OCI-LY7 (cell line): ENCODE results near the gene DNMT3A. TPM values are rescaled to one million over a fixed set of nuclear protein-coding genes. Genes with fewer than 3 reads are reported as not detected.

Source experiments
- BruUV-seq: library from RNA; stranded (reverse); fragments of 400-500 nt; replicated peaks from 2 replicates; lab custom pipeline; 2021; lab: Mats Ljungman, UMichigan
- CTCF ChIA-PET: fragments of 300-600 bp; sonication (Branson Sonifier 250); formaldehyde crosslinking; loops from one replicate; lab custom pipeline; 2022; ENCODE audit warnings: antibody characterized with exemption; ENCODE audit not compliant: unreplicated experiment; lab: Charles Lee
- POLR2A ChIA-PET: fragments of 300-600 bp; sonication (Branson Sonifier 250); formaldehyde crosslinking; loops from one replicate; lab custom pipeline; 2022; ENCODE audit warnings: antibody characterized with exemption; lab: Charles Lee
- DNase-seq: peaks from one replicate; pipeline ENCODE4 v3.0.0-alpha.2; 2015; ENCODE audit warnings: low spot score
- H2AFZ ChIP-seq: fragments of 200-600 bp; sonication (generic), shearing (Covaris generic); 2 replicates; pipeline ENCODE4 v1.6.1; 2014; ENCODE audit warnings: mild to moderate bottlenecking, antibody characterized with exemption, low read length, moderate library complexity
- H3K27ac ChIP-seq: fragments of 200-600 bp; sonication (generic); 2 replicates; pipeline ENCODE4 v1.5.1; 2014; ENCODE audit warnings: mixed run types, low read depth, mild to moderate bottlenecking, moderate library complexity, low read length, inconsistent platforms; ENCODE audit not compliant: poor library complexity, severe bottlenecking
- H3K36me3 ChIP-seq: fragments of 200-600 bp; sonication (generic); 2 replicates; pipeline ENCODE4 v1.6.1; 2014; ENCODE audit warnings: mild to moderate bottlenecking, antibody characterized with exemption, low read length, moderate library complexity, mixed read lengths; ENCODE audit not compliant: insufficient read depth
- H3K4me1 ChIP-seq: fragments of 200-600 bp; sonication (generic); 2 replicates; pipeline ENCODE4 v1.5.1; 2014; ENCODE audit warnings: mild to moderate bottlenecking, low read length; ENCODE audit not compliant: insufficient read depth, poor library complexity, severe bottlenecking
- H3K4me2 ChIP-seq: fragments of 200-600 bp; sonication (generic); 2 replicates; pipeline ENCODE4 v1.6.1; 2014; ENCODE audit warnings: mild to moderate bottlenecking, low read length
- H3K4me3 ChIP-seq: fragments of 200-600 bp; sonication (generic); 2 replicates; pipeline ENCODE4 v1.5.1; 2014; ENCODE audit warnings: mild to moderate bottlenecking, low read depth, low read length; ENCODE audit not compliant: poor library complexity, severe bottlenecking
- H3K79me2 ChIP-seq: fragments of 200-600 bp; sonication (generic); 2 replicates; pipeline ENCODE4 v1.6.1; 2016; ENCODE audit warnings: low read depth, mild to moderate bottlenecking, low read length, moderate library complexity, mixed read lengths; ENCODE audit not compliant: insufficient read depth
- H3K9me2 ChIP-seq: fragments of 200-600 bp; sonication (generic); 2 replicates; pipeline ENCODE4 v1.6.1; 2016; ENCODE audit warnings: mild to moderate bottlenecking, low read length, mixed read lengths; ENCODE audit not compliant: insufficient read depth
- H3K9me3 ChIP-seq: fragments of 200-600 bp; sonication (generic); 2 replicates; pipeline ENCODE4 v1.6.1; 2014; ENCODE audit warnings: mild to moderate bottlenecking, mixed run types, low read length, mixed read lengths
- H4K20me1 ChIP-seq: fragments of 200-600 bp; sonication (generic); 2 replicates; pipeline ENCODE4 v1.6.1; 2014; ENCODE audit warnings: mild to moderate bottlenecking, antibody characterized with exemption, low read length, moderate library complexity, mixed read lengths; ENCODE audit not compliant: insufficient read depth
- EZH2phosphoT487 ChIP-seq: fragments of 200-600 bp; sonication (generic); IDR thresholded peaks from 2 replicates; pipeline ENCODE4 v1.6.1; 2018; ENCODE audit warnings: low read depth, borderline replicate concordance, mild to moderate bottlenecking, mixed run types, antibody characterized with exemption, low read length, moderate library complexity, mixed read lengths
- intact Hi-C: fragments of 100-400 bp; cut with micrococcal nuclease; formaldehyde crosslinking; loops from one replicate; pipeline ENCODE4 v1.10.0; 2022; ENCODE audit not compliant: unreplicated experiment
- total RNA-seq, 2 experiments: library from RNA; depleted of rRNA in 1 of 2; stranded (reverse); fragments of >200 nt in 1 of 2; shearing (Covaris generic) in 1 of 2; gene quantifications; 2 replicates each; pipeline ENCODE4 v1.2.3, GENCODE V29; 2014 to 2022
- TF ChIP-seq, protein P1 (sequence below): fragments of 200-600 bp; sonication (generic); conservative IDR thresholded peaks from 2 replicates; pipeline ENCODE4 v1.5.1; 2014; ENCODE audit warnings: mild to moderate bottlenecking, antibody characterized with exemption, low read length, moderate library complexity, mixed read lengths

DNMT3A gene
- total RNA-seq, 2 experiments from 2014 or later, result 2.8 to 7.3 TPM

DNA sequence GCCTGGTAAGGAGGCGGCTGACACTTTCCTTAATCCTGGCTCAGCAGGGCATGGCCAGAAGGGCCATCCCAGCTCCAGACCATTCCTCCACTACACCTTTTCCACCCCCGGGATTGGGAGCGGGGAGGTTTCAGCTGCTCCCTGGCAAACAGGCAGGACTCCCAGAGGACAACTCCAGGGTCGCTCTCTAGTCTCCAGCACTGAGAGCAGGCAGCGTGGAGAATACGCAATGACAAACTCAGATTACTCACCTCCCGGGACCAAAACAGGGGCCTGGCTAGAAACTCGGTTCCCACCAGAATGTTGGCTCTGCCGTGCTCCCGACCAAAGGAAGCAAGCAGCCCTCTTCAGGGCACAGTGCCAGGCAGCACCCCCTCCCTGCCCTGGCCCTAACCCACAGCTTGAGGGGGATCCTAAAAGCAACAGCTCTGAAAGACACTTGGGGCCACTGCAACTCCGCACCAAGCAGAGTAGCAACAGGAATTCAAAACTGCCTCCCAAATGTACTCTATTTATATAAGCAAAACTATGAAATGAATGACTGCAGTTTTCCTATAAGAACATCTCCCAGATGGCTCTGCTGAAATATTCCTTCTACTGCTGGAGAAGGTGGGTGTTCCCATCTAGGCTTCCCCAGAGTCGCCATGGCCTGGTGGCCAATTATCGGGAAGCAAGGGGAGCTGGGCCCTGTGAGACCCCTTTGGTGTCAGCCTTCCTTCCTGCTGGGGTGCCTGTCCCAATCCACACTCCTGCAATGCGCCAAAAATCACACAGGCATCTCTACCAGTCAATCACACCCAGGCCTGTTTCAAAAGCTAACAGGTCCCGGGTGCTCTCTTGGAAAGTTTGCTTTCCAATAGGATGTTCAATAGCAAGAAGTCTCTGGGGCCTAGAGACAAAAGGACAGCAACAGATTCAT lies 112.2 kb downstream of the DNMT3A start:
- H3K4me2 ChIP-seq, result no peak overlapping the region
- no peaks in the 10 kb centered on the region for H3K79me2 ChIP-seq
- intact Hi-C loops, result loop anchor here (2.0 kb wide), 1 partner anchor 63 kb away; no protein-coding TSS in a partner anchor
- no peaks in the 10 kb centered on the region for H3K36me3 ChIP-seq
- no peaks in the 10 kb centered on the region for H3K9me2 ChIP-seq
- BruUV-seq, result no TSS peak
- no peak overlapping the region for H3K27ac ChIP-seq
- no peak for TF ChIP-seq EZH2phosphoT487
- TF ChIP-seq, protein P1, sequence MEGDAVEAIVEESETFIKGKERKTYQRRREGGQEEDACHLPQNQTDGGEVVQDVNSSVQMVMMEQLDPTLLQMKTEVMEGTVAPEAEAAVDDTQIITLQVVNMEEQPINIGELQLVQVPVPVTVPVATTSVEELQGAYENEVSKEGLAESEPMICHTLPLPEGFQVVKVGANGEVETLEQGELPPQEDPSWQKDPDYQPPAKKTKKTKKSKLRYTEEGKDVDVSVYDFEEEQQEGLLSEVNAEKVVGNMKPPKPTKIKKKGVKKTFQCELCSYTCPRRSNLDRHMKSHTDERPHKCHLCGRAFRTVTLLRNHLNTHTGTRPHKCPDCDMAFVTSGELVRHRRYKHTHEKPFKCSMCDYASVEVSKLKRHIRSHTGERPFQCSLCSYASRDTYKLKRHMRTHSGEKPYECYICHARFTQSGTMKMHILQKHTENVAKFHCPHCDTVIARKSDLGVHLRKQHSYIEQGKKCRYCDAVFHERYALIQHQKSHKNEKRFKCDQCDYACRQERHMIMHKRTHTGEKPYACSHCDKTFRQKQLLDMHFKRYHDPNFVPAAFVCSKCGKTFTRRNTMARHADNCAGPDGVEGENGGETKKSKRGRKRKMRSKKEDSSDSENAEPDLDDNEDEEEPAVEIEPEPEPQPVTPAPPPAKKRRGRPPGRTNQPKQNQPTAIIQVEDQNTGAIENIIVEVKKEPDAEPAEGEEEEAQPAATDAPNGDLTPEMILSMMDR, result no peak
- H3K4me3 ChIP-seq, result no peak overlapping the region
- H2AFZ ChIP-seq, result no peak overlapping the region
- H3K4me1 ChIP-seq, result no peaks in the 10 kb centered on the region
- H3K9me3 ChIP-seq, result no peaks in the 10 kb centered on the region
- CTCF ChIA-PET, result no interaction called here
- no peaks in the 10 kb centered on the region for H4K20me1 ChIP-seq
- POLR2A ChIA-PET, result interaction anchor here (0.7 to 1.5 kb wide), 2 partner anchors 9 to 1458 kb away, joined by 3 read pairs; no protein-coding TSS in a partner anchor
- no peak for DNase-seq

DNA sequence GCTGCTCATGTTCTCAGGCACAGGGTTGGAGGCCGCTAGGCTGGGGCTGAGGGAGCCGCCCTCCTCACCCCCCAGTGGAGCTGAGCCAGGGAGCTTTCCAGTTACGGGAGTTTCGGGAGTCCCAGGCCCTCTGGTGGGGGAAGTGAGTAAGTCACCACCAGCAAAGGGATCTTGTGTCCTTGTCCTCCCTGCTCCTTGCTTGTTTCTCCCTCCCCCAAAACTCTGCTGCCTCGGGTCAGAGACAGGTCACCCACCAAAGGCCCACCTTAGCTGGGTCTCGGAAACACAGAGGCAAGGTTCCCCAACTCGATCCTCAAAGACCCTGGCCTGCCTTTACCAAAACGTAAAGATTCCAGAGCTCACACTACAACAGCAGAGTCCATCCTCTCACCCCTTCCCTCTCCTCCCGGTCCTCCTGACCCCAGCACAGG lies 112.9 kb downstream of the DNMT3A start:
- POLR2A ChIA-PET, result interaction anchor here (1.5 kb wide), 1 partner anchor 8 kb away, joined by 3 read pairs; no protein-coding TSS in a partner anchor
- CTCF ChIA-PET, result no interaction called here
- Histone ChIP-seq H3K9me2 (no peaks in the 10 kb centered on the region), H3K79me2 (no peaks in the 10 kb centered on the region), H3K36me3 (no peaks in the 10 kb centered on the region), H2AFZ (no peak overlapping the region), H3K9me3 (no peaks in the 10 kb centered on the region), H3K4me3 (no peak overlapping the region), H3K27ac (no peak overlapping the region), H3K4me1 (no peaks in the 10 kb centered on the region), H4K20me1 (no peaks in the 10 kb centered on the region), H3K4me2 (no peak overlapping the region)
- TF ChIP-seq, protein P1, result peak; percentile 80
- no peak for TF ChIP-seq EZH2phosphoT487
- intact Hi-C loops, result loop anchor here (2.0 kb wide), 1 partner anchor 62 kb away; no protein-coding TSS in a partner anchor
- BruUV-seq, result no TSS peak
- peak; percentile 64 for DNase-seq
